ENCODE results near the gene USP9Y.
A peak's percentile ranks its signal among the peaks of the same experiment; 100 is the strongest.

USP9Y gene

GRCh38 chrY:12744091-12744490 lies 43.1 kb downstream of the USP9Y start:
- Histone ChIP-seq H3K4me3 (ENCODE audit: low read depth in 1 of 2, low read length in 1 of 2) (no peak overlapping the region), H3K9me3 (no peaks in the 10 kb centered on the region), H3K4me1 (ENCODE audit: control insufficient read depth in 1 of 2, insufficient read depth in 1 of 2, low read depth in 1 of 2, low read length in 1 of 2) (peaks cover 0 to 5% of the 10 kb centered on the region in 2 experiments), H3K27me3 (no peaks in the 10 kb centered on the region), H3K36me3 (no peaks in the 10 kb centered on the region), H3K27ac (no peak overlapping the region)
- TF ChIP-seq CTCF (IDR thresholded peaks at IDR 0.05) = no peak

DNA sequence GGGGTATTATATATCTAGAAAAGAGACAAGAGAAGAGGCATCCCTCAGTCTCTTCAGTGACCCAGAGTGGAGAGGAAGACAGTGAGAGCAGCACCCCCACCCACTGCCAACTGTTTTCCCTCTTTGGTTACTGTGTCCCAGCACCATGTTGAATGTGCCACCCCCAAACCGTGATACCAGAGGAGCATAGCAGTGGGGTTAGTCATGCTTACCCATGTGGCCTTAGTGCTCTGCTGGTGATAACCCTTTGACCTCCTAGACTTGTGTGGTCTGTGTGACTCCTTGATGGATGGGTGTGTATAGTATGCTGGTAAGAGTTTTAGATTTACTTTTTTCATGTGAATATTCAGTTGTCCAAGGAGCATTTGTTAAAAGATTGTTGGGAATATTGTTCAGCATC lies 48.3 kb downstream of the USP9Y start:
- Histone ChIP-seq H3K4me1 (ENCODE audit: control insufficient read depth in 1 of 2, insufficient read depth in 1 of 2, low read depth in 1 of 2, low read length in 1 of 2) (peaks cover 0 to 5% of the 10 kb centered on the region in 2 experiments), H3K27me3 (no peaks in the 10 kb centered on the region), H3K36me3 (no peaks in the 10 kb centered on the region), H3K27ac (no peak overlapping the region), H3K9me3 (no peaks in the 10 kb centered on the region), H3K4me3 (ENCODE audit: low read depth in 1 of 2, low read length in 1 of 2) (no peak overlapping the region)
- TF ChIP-seq CTCF (IDR thresholded peaks at IDR 0.05) = no peak

DNA sequence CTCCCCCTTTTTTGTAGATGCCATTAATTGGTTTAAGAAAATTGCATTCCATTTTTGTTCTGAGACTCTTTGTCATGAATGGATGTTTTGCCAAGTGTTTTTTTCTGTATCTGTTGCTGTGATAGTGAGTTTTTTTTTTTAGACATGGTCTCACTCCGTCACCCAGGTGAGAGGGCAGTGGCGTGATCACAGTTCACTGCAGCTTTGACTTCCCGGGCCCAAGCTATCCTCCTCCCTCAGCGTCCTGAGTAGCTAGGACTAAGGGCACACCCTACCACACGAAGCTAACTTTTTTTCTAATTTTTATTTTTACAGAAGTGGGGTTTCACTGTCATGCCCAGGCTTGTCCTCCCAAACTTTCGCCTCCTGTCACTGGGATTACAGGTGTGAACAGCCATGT lies 51.8 kb downstream of the USP9Y start:
- Histone ChIP-seq H3K4me3 (ENCODE audit: low read depth in 1 of 2, low read length in 1 of 2) (no peak overlapping the region), H3K27me3 (no peaks in the 10 kb centered on the region), H3K4me1 (ENCODE audit: control insufficient read depth in 1 of 2, insufficient read depth in 1 of 2, low read depth in 1 of 2, low read length in 1 of 2) (peaks cover 0 to 5% of the 10 kb centered on the region in 2 experiments), H3K36me3 (no peaks in the 10 kb centered on the region), H3K9me3 (no peaks in the 10 kb centered on the region), H3K27ac (no peak overlapping the region)
- no peak for TF ChIP-seq CTCF (IDR thresholded peaks at IDR 0.05)

- Histone ChIP-seq H3K36me3 (no peaks in the 10 kb centered on the region), H3K27ac (no peak overlapping the region), H3K4me1 (ENCODE audit: control insufficient read depth in 1 of 2, insufficient read depth in 1 of 2, low read depth in 1 of 2, low read length in 1 of 2) (no peaks in the 10 kb centered on the region), H3K27me3 (no peaks in the 10 kb centered on the region), H3K9me3 (no peaks in the 10 kb centered on the region), H3K4me3 (ENCODE audit: low read depth in 1 of 2, low read length in 1 of 2) (no peak overlapping the region)
- no peak for TF ChIP-seq CTCF (IDR thresholded peaks at IDR 0.05)
Measured at GRCh38 chrY:12756021-12756420, 55.0 kb downstream of the USP9Y start.

- H3K9me3 ChIP-seq = no peaks in the 10 kb centered on the region
- peak overlapping the region; percentile 42 for H3K27ac ChIP-seq
- H3K4me3 ChIP-seq (ENCODE audit: low read depth in 1 of 2, low read length in 1 of 2) = no peak overlapping the region
- H3K4me1 ChIP-seq (ENCODE audit: control insufficient read depth in 1 of 2, insufficient read depth in 1 of 2, low read depth in 1 of 2, low read length in 1 of 2) = no peaks in the 10 kb centered on the region
- no peak for TF ChIP-seq CTCF (IDR thresholded peaks at IDR 0.05)
- no peaks in the 10 kb centered on the region for H3K36me3 ChIP-seq
- H3K27me3 ChIP-seq = no peaks in the 10 kb centered on the region
Measured at GRCh38 chrY:12765976-12766375, 64.9 kb downstream of the USP9Y start.

GRCh38 chrY:12784521-12784920 lies 83.5 kb downstream of the USP9Y start:
- Histone ChIP-seq H3K27ac (peak overlapping the region; percentile 29), H3K9me3 (no peaks in the 10 kb centered on the region), H3K36me3 (no peaks in the 10 kb centered on the region), H3K27me3 (no peaks in the 10 kb centered on the region), H3K4me3 (ENCODE audit: low read depth in 1 of 2, low read length in 1 of 2) (no peak overlapping the region), H3K4me1 (ENCODE audit: control insufficient read depth in 1 of 2, insufficient read depth in 1 of 2, low read depth in 1 of 2, low read length in 1 of 2) (peaks cover 0 to 5% of the 10 kb centered on the region in 2 experiments)
- no peak for TF ChIP-seq CTCF (IDR thresholded peaks at IDR 0.05)

Measured in neutrophil (primary cell).